HG03045 (cell line): Measurements from ENCODE around the gene GAS6.
"Not testable (repeated sequence)": the region's sequence is repeated elsewhere in the genome, so short reads cannot be mapped to it uniquely, and the experiment has no call there.

Experiments
- ATAC-seq: cut with Tn5 transposase; IDR thresholded peaks from one replicate; pipeline ENCODE4 v1.9.1; 2021; ENCODE audit warnings: mild to moderate bottlenecking, moderate library complexity; ENCODE audit not compliant: unreplicated experiment

GAS6 gene

GRCh38 chr13:113863524-113864272 lies at the start of gene GAS6:
TSS of gene GAS6 (minus strand) at chr13:113864076. CDS start at chr13:113863920, 156 bp downstream.
- ATAC-seq = peak; percentile 42

GRCh38 chr13:113913408-113913807 lies 49.5 kb upstream of the GAS6 start:
- ATAC-seq = not testable (repeated sequence)

- no peak for ATAC-seq
Observed at GRCh38 chr13:113912596-113912995, 48.7 kb upstream of the GAS6 start.

- ATAC-seq = no peak
Observed at GRCh38 chr13:113907635-113908617, 44.0 kb upstream of the GAS6 start.

GRCh38 chr13:113906571-113906970 lies 42.7 kb upstream of the GAS6 start:
- ATAC-seq = no peak

GRCh38 chr13:113905942-113906341 lies 42.1 kb upstream of the GAS6 start:
- ATAC-seq = no peak

- ATAC-seq = no peak
Observed at GRCh38 chr13:113905018-113905417, 41.1 kb upstream of the GAS6 start.

- no peak for ATAC-seq
Observed at GRCh38 chr13:113904411-113904810, 40.5 kb upstream of the GAS6 start.

GRCh38 chr13:113903912-113904311 lies 40.0 kb upstream of the GAS6 start:
- no peak for ATAC-seq

- no peak for ATAC-seq
Observed at GRCh38 chr13:113902986-113903775, 39.3 kb upstream of the GAS6 start.

GRCh38 chr13:113902481-113902880 lies 38.6 kb upstream of the GAS6 start:
- no peak for ATAC-seq

GRCh38 chr13:113901642-113902041 lies 37.8 kb upstream of the GAS6 start:
- no peak for ATAC-seq

GRCh38 chr13:113901231-113901630 lies 37.4 kb upstream of the GAS6 start:
- no peak for ATAC-seq

GRCh38 chr13:113900646-113901045 lies 36.8 kb upstream of the GAS6 start:
- ATAC-seq = no peak

GRCh38 chr13:113898391-113898790 lies 34.5 kb upstream of the GAS6 start:
- no peak for ATAC-seq

GRCh38 chr13:113897966-113898365 lies 34.1 kb upstream of the GAS6 start:
- ATAC-seq = no peak

GRCh38 chr13:113897161-113897560 lies 33.3 kb upstream of the GAS6 start:
- ATAC-seq = no peak

GRCh38 chr13:113895436-113895835 lies 31.6 kb upstream of the GAS6 start:
- no peak for ATAC-seq

- no peak for ATAC-seq
Observed at GRCh38 chr13:113890774-113891480, 27.1 kb upstream of the GAS6 start.

GRCh38 chr13:113889467-113889866 lies 25.6 kb upstream of the GAS6 start:
- no peak for ATAC-seq
